Neural progenitor cell (in vitro differentiated cells): Measurements from ENCODE around the gene EXOC1L. TPM values are rescaled to one million over a fixed set of nuclear protein-coding genes. Genes with fewer than 3 reads are reported as not detected.

Experiments
- DNase-seq: peaks from one replicate; pipeline ENCODE4 v3.0.0-alpha.2; 2016; ENCODE audit warnings: low spot score
- H2AFZ ChIP-seq: fragments of 200-600 bp; sonication (generic); replicated peaks from 2 replicates; pipeline ENCODE4 v1.6.1; 2016; ENCODE audit warnings: antibody characterized with exemption
- H3F3A ChIP-seq: fragments of 200-600 bp; sonication (generic); 2 replicates; pipeline ENCODE4 v1.6.1; 2016; ENCODE audit warnings: antibody characterized with exemption, low read depth
- H3K27ac ChIP-seq: fragments of 200-600 bp; sonication (generic); 2 replicates; pipeline ENCODE4 v1.5.1; 2016; ENCODE audit warnings: mild to moderate bottlenecking
- H3K27me3 ChIP-seq: fragments of 200-600 bp; sonication (generic); 2 replicates; pipeline ENCODE4 v1.6.1; 2016; ENCODE audit warnings: mild to moderate bottlenecking, moderate library complexity
- H3K36me3 ChIP-seq: fragments of 200-600 bp; sonication (generic); 2 replicates; pipeline ENCODE4 v1.5.1; 2016
- H3K4me1 ChIP-seq: fragments of 200-600 bp; sonication (generic); 2 replicates; pipeline ENCODE4 v1.6.1; 2016; ENCODE audit warnings: mixed run types
- H3K4me2 ChIP-seq: fragments of 200-600 bp; sonication (generic); 2 replicates; pipeline ENCODE4 v1.6.1; 2016
- H3K4me3 ChIP-seq: fragments of 200-600 bp; sonication (generic); 2 replicates; pipeline ENCODE4 v1.5.1; 2016
- H3K79me2 ChIP-seq: fragments of 200-600 bp; sonication (generic); 2 replicates; pipeline ENCODE4 v1.6.1; 2016; ENCODE audit warnings: low read depth
- H3K9ac ChIP-seq: fragments of 200-600 bp; sonication (generic); 2 replicates; pipeline ENCODE4 v1.6.1; 2016
- H3K9me3 ChIP-seq: fragments of 200-600 bp; sonication (generic); 2 replicates; pipeline ENCODE4 v1.5.1; 2016; ENCODE audit warnings: low read depth
- H4K20me1 ChIP-seq: fragments of 200-600 bp; sonication (generic); 2 replicates; pipeline ENCODE4 v1.6.1; 2016; ENCODE audit warnings: low read depth
- H3K27ac Mint-ChIP-seq: 3 replicates; pipeline ENCODE4 v1.8.0; 2021; ENCODE audit warnings: mixed read lengths
- H3K27me3 Mint-ChIP-seq: 2 replicates; pipeline ENCODE4 v1.8.0; 2022; ENCODE audit warnings: low read depth, mild to moderate bottlenecking, inconsistent platforms, moderate library complexity, mixed read lengths; ENCODE audit not compliant: insufficient read depth
- H3K36me3 Mint-ChIP-seq: 3 replicates; pipeline ENCODE4 v1.8.0; 2021; ENCODE audit warnings: mixed read lengths
- H3K4me1 Mint-ChIP-seq: 3 replicates; pipeline ENCODE4 v1.8.0; 2021; ENCODE audit warnings: mixed read lengths
- H3K4me3 Mint-ChIP-seq: 3 replicates; pipeline ENCODE4 v1.8.0; 2021; ENCODE audit warnings: mild to moderate bottlenecking, moderate library complexity, mixed read lengths
- H3K9me3 Mint-ChIP-seq: 3 replicates; pipeline ENCODE4 v1.8.0; 2020; ENCODE audit warnings: mixed read lengths
- EZH2 ChIP-seq: fragments of 200-600 bp; sonication (generic); IDR thresholded peaks from 2 replicates; pipeline ENCODE4 v1.6.1; 2017; ENCODE audit warnings: antibody characterized with exemption, mild to moderate bottlenecking, moderate library complexity
- EZH2phosphoT487 ChIP-seq: fragments of 200-600 bp; sonication (generic); IDR thresholded peaks from 2 replicates; pipeline ENCODE4 v1.6.1; 2017; ENCODE audit warnings: antibody characterized with exemption
- total RNA-seq: library from RNA; depleted of rRNA; stranded (reverse); fragments of >200 nt; gene quantifications from 2 replicates; pipeline ENCODE4 v1.2.3, GENCODE V29; 2015; ENCODE audit warnings: low replicate concordance
- TF ChIP-seq, protein P1 (sequence below): fragments of 200-600 bp; sonication (generic); IDR thresholded peaks from 2 replicates; pipeline ENCODE4 v1.5.1; 2017; ENCODE audit warnings: antibody characterized with exemption, mild to moderate bottlenecking

Gene EXOC1L, protein sequence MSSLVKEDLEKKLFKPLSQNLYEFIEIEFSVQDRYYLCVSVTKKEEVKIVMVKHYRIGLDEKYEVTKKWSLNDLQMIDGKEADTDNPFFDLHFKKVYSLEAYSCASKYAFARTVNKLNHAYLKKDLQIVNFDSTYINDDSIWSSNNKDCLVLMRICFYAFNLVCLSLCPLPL
- total RNA-seq: not detected in 2 replicates

DNA sequence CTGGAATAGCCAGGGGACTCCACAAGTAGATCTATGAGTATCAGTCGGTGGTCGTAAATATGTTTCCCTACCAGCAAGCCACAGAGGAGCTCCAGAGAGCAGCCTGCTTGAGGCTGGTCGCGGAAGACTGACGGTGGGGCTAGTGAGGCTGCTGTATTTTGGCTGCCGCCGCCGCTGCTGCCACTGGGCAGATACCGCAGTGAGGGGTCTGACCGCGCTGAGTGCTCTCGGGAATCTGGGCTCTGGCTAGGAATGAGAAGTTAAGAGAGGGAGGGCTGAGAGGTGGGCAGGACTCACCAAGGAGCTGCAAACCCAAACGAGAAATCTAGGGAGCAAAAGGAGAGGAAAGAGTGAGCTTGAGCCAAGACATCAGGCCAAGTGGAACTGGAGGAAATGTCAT lies at the start of gene EXOC1L:
Gene EXOC1L, plus strand, starts transcription at position 157 of the 400 bp plus-strand sequence. Its CDS starts 237 bp downstream, at position 394.
- Histone ChIP-seq H3F3A (no peaks in the 10 kb centered on the region), H2AFZ (peak within 1 kb of the TSS; percentile 96), H3K79me2 (no peaks in the 10 kb centered on the region), H3K4me2 (peak within 1 kb of the TSS; percentile 73), H3K4me3 (peak within 1 kb of the TSS; percentile 30), H3K27ac (no peak within 1 kb of the TSS), H4K20me1 (no peaks in the 10 kb centered on the region), H3K9me3 (no peaks in the 10 kb centered on the region), H3K4me1 (peaks cover 10% of the 10 kb centered on the region), H3K9ac (no peak within 1 kb of the TSS), H3K27me3 (no peaks in the 10 kb centered on the region), H3K36me3 (no peaks in the 10 kb centered on the region)
- peak within 1 kb of the TSS; percentile 71 for H3K4me3 Mint-ChIP-seq
- no peaks in the 10 kb centered on the region for H3K36me3 Mint-ChIP-seq
- no peaks in the 10 kb centered on the region for H3K9me3 Mint-ChIP-seq
- peak within 1 kb of the TSS; percentile 47 for H3K27ac Mint-ChIP-seq
- peak; percentile 82 for DNase-seq
- peaks cover 8% of the 10 kb centered on the region for H3K4me1 Mint-ChIP-seq
- H3K27me3 Mint-ChIP-seq: peaks cover 2% of the 10 kb centered on the region
- TF ChIP-seq EZH2: no peak
- TF ChIP-seq EZH2phosphoT487: no peak
- TF ChIP-seq, protein P1, sequence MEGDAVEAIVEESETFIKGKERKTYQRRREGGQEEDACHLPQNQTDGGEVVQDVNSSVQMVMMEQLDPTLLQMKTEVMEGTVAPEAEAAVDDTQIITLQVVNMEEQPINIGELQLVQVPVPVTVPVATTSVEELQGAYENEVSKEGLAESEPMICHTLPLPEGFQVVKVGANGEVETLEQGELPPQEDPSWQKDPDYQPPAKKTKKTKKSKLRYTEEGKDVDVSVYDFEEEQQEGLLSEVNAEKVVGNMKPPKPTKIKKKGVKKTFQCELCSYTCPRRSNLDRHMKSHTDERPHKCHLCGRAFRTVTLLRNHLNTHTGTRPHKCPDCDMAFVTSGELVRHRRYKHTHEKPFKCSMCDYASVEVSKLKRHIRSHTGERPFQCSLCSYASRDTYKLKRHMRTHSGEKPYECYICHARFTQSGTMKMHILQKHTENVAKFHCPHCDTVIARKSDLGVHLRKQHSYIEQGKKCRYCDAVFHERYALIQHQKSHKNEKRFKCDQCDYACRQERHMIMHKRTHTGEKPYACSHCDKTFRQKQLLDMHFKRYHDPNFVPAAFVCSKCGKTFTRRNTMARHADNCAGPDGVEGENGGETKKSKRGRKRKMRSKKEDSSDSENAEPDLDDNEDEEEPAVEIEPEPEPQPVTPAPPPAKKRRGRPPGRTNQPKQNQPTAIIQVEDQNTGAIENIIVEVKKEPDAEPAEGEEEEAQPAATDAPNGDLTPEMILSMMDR: no peak

DNA sequence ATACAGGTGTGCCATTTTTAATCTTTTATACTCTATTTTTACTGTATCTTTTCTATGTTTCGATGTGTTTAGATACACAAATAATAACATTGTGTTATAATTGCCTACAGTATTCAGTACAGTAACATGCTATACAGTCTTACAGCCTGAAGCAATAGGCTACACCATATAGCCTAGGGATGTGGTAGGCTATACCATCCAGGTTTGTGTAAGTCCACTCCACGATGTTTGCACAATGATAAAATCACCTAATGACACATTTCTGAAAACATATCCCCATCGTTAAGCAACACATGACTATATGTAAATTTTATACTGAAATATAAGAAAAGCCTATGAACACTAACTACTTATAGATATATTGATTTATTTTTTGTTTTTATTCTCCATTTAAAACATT lies 48.9 kb upstream of the EXOC1L start:
- Histone ChIP-seq H3K4me3 (no peak overlapping the region), H3K36me3 (no peaks in the 10 kb centered on the region), H3K4me1 (peaks cover 15% of the 10 kb centered on the region), H3K9ac (no peak overlapping the region), H2AFZ (no peak overlapping the region), H3K9me3 (no peaks in the 10 kb centered on the region), H4K20me1 (no peaks in the 10 kb centered on the region), H3K4me2 (no peak overlapping the region), H3K27me3 (no peaks in the 10 kb centered on the region), H3K27ac (no peak overlapping the region), H3F3A (peaks cover 9% of the 10 kb centered on the region), H3K79me2 (no peaks in the 10 kb centered on the region)
- Mint-ChIP-seq H3K27me3 (peaks cover 2% of the 10 kb centered on the region), H3K4me1 (peaks cover 10% of the 10 kb centered on the region), H3K9me3 (no peaks in the 10 kb centered on the region), H3K27ac (no peak overlapping the region), H3K4me3 (no peak overlapping the region), H3K36me3 (no peaks in the 10 kb centered on the region)
- DNase-seq: no peak
- no peak for TF ChIP-seq EZH2
- TF ChIP-seq, protein P1: no peak
- no peak for TF ChIP-seq EZH2phosphoT487

- H3K4me3 ChIP-seq: no peak overlapping the region
- no peak overlapping the region for H3K27ac ChIP-seq
- no peaks in the 10 kb centered on the region for H3K36me3 Mint-ChIP-seq
- H3K9me3 Mint-ChIP-seq: no peaks in the 10 kb centered on the region
- DNase-seq: no peak
- no peaks in the 10 kb centered on the region for H3K4me1 Mint-ChIP-seq
- no peaks in the 10 kb centered on the region for H3F3A ChIP-seq
- H3K9ac ChIP-seq: no peak overlapping the region
- no peaks in the 10 kb centered on the region for H3K79me2 ChIP-seq
- TF ChIP-seq EZH2phosphoT487 (no peak), EZH2 (no peak)
- TF ChIP-seq, protein P1: no peak
- H3K9me3 ChIP-seq: no peaks in the 10 kb centered on the region
- no peaks in the 10 kb centered on the region for H3K36me3 ChIP-seq
- no peaks in the 10 kb centered on the region for H3K27me3 ChIP-seq
- H3K27me3 Mint-ChIP-seq: no peaks in the 10 kb centered on the region
- H4K20me1 ChIP-seq: no peaks in the 10 kb centered on the region
- H3K4me2 ChIP-seq: no peak overlapping the region
- no peak overlapping the region for H3K27ac Mint-ChIP-seq
- H3K4me3 Mint-ChIP-seq: no peak overlapping the region
- no peak overlapping the region for H2AFZ ChIP-seq
- no peaks in the 10 kb centered on the region for H3K4me1 ChIP-seq
These were observed 38.2 kb upstream of the EXOC1L start for GRCh38 chr4:55781341-55781740.
